ENCODE data around the gene HOXC12. TPM values are rescaled to one million over a fixed set of nuclear protein-coding genes. Genes with fewer than 3 reads are reported as not detected.

The HOXC12 gene
- total RNA-seq, 2 donors from 2014 or later: not detected

DNA sequence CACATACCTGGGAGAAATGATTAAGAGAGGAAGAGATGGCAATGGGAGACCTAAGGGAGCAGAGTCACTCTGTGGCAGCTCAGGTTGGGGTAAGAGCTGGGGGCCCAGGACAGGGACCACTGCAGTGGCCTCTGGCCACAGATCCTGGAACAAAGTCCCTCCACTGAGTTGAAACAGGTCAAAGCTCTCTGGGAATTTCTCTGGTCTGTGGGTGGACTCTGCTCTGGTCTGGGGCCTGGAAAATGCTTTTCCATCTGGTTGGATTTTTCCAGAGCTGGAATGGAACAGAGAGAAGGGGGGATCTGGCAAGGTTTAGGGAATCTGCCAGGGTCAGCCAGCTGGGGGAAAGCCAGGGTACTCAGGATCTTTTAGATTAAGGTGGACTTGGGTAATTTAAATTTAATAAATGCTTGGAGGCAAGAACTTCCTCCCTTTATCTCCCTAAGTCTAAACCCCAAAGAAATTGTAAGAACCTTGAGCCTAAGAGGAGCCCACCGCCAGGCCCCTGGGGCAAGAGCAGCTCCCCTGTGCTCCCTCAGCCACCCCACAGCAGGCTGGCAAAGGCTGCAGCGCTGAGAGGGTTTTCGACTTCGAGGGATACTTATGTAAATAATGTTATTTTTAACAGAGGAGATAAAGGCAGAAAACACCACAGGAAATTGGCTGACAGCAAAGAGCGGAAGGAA is 34.0 kb downstream of the HOXC12 start:
- ATAC-seq (replicated peaks in 1 of 2) (no peak), DNase-seq (no peak)
- Mint-ChIP-seq H3K27me3 (ENCODE audit: low read depth) (peaks cover 97% of the 10 kb centered on the region), H3K4me1 (ENCODE audit: low read depth) (peaks cover 64% of the 10 kb centered on the region), H3K4me3 (peak overlapping the region; percentile 75 to 78), H3K9me3 (no peaks in the 10 kb centered on the region), H3K27ac (no peak overlapping the region), H3K36me3 (ENCODE audit: insufficient read depth in 2 of 2) (peaks cover 0 to 1% of the 10 kb centered on the region in 2 donors)

DNA sequence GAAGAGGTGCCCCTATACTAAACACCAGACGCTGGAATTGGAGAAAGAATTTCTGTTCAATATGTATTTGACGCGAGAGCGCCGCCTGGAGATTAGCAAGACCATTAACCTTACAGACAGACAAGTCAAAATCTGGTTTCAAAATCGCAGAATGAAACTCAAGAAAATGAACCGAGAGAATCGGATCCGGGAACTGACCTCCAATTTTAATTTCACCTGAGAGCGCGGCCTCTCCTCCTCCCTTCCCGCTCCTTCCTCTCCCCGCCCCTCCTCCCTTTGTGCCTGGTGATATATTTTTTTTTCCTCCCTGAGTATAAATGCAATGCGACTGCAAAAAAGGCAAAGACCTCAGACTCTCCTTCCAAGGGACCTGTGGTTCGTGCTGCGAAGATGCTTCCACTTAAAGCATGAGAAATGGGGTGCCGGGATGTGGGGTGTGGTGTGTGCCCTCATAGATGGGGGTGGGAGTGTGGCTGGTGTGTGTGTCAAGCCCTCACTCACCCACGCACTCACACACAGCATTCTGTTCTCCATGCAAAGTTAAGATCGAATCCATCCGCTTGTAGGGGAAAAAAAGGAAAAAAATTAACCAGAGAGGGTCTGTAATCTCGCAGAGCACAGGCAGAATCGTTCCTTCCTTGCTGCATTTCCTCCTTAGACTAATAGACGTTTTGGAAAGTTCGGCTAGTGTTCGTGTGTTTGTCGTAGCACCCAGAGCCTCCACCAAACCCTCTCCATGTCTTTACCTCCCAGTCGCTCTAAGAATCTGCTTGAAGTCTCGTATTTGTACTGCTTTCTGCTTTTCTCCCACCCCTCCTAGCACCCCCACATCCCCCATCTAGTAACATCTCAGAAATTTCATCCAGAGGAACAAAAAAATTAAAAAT is 34.8 kb downstream of the HOXC12 start:
- no peak overlapping the region for H3K27ac Mint-ChIP-seq
- peaks cover 0 to 1% of the 10 kb centered on the region in 2 donors for H3K36me3 Mint-ChIP-seq (ENCODE audit: insufficient read depth in 2 of 2)
- ATAC-seq (replicated peaks in 1 of 2) (peak; percentile 13 to 21), DNase-seq (peak; percentile 34 to 51)
- peak overlapping the region; percentile 75 to 78 for H3K4me3 Mint-ChIP-seq
- H3K27me3 Mint-ChIP-seq (ENCODE audit: low read depth): peaks cover 98% of the 10 kb centered on the region
- no peaks in the 10 kb centered on the region for H3K9me3 Mint-ChIP-seq
- H3K4me1 Mint-ChIP-seq (ENCODE audit: low read depth): peaks cover 66% of the 10 kb centered on the region

DNA sequence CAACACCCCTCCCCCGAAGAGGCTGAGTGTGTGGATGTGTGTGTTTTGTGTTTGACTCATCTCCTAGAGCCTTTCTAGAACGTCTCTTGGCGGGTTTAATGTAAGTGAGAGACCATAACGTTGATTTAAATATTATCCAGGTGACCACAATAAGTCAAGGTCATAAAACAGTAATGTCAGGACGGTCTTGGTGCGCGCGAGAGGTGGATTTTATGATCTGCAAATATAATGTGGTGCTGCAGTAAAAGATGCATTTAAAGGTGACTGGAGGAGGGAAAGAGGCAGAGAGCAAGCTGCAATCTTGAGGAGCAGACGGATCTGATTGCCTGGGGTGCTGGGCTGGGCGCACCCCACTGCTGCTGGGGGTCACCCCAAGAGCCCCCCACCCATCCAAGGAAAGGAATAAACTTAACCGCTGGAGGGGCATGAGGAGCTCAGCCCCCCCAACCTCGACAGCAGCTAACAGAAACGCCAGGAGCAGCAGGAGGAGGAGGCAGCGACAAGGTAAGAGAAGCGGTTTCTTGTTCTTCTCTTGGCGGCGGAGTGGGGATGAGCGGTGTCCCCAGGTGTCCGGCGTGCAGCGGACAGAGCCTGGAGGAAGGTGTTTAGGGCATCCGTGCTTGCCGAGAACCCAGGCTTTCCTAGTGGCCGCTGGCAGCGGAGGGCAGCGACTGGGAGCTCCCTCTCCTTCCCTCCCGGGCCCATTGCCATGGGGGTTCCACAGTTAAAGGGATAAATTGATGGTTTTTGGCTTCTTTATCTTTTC is 35.8 kb downstream of the HOXC12 start:
- Mint-ChIP-seq H3K27ac (no peak overlapping the region), H3K4me1 (ENCODE audit: low read depth) (peaks cover 66% of the 10 kb centered on the region)

DNA sequence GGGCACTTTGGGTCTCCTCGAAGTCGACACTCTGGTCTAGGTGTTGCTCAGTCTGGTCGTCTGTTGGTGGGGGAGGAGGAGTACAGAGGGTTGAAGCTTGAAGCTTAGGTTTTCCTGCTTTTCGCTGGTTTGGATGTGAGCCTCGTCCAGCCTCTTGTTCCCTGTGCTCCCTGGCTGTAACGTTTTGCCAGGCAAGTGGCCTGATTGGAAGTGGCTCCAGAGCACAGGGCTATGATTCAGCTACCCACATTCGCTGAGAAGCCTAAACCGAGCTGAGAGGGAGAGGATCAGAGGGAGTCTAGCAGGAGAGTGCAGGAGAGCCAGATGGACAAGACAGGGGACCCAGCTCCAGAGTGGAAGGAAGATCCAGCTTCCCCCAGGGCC is 36.4 kb downstream of the HOXC12 start:
- Mint-ChIP-seq H3K4me3 (peak overlapping the region; percentile 15 to 31), H3K27me3 (ENCODE audit: low read depth) (peaks cover 97% of the 10 kb centered on the region), H3K36me3 (ENCODE audit: insufficient read depth in 2 of 2) (peaks cover 0 to 3% of the 10 kb centered on the region in 2 donors), H3K9me3 (no peaks in the 10 kb centered on the region), H3K4me1 (ENCODE audit: low read depth) (peaks cover 69% of the 10 kb centered on the region), H3K27ac (peak overlapping the region; percentile 40)
- ATAC-seq (replicated peaks in 1 of 2) (no peak), DNase-seq (no peak)

More for the DNA sequence above, 35.8 kb downstream of the HOXC12 start:
- H3K4me3 Mint-ChIP-seq: peak overlapping the region; percentile 60 to 78
- peaks cover under 1 to 2% of the 10 kb centered on the region in 2 donors for H3K36me3 Mint-ChIP-seq (ENCODE audit: insufficient read depth in 2 of 2)
- ATAC-seq (replicated peaks in 1 of 2): no peak
- no peak for DNase-seq
- peaks cover 97% of the 10 kb centered on the region for H3K27me3 Mint-ChIP-seq (ENCODE audit: low read depth)
- no peaks in the 10 kb centered on the region for H3K9me3 Mint-ChIP-seq

DNA sequence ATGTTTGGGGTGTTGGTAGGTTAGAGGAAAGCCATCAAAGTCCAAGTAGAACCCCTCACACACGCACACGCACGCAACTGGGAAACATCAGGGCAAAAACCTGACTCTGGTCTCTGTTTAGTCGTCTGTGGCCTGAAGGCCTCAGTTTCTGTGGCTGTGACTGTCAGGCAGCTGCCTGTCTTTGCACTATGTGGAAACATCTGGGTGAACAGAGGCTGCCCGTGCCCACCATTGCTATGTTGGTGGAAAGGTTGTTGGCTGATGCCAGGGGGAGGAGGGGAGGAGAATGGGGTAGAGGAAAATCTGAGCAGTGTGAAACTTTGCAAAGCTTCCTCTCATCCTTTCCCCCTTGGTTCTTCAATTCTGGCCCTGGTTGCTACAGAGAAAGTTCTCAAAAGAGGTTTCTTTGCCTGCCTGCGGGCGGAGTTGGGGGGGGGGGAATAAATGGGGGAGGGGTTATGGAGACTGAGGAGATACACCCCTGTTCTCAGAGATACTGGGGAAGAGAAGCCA is 37.7 kb downstream of the HOXC12 start:
- Mint-ChIP-seq H3K27ac (no peak overlapping the region), H3K4me3 (no peak overlapping the region), H3K4me1 (ENCODE audit: low read depth) (peaks cover 74% of the 10 kb centered on the region), H3K36me3 (ENCODE audit: insufficient read depth in 2 of 2) (peaks cover 0 to 3% of the 10 kb centered on the region in 2 donors), H3K27me3 (ENCODE audit: low read depth) (peaks cover 97% of the 10 kb centered on the region), H3K9me3 (no peaks in the 10 kb centered on the region)
- ATAC-seq (replicated peaks in 1 of 2) (peak in 1 of 2 donors; percentile 12), DNase-seq (no peak)

DNA sequence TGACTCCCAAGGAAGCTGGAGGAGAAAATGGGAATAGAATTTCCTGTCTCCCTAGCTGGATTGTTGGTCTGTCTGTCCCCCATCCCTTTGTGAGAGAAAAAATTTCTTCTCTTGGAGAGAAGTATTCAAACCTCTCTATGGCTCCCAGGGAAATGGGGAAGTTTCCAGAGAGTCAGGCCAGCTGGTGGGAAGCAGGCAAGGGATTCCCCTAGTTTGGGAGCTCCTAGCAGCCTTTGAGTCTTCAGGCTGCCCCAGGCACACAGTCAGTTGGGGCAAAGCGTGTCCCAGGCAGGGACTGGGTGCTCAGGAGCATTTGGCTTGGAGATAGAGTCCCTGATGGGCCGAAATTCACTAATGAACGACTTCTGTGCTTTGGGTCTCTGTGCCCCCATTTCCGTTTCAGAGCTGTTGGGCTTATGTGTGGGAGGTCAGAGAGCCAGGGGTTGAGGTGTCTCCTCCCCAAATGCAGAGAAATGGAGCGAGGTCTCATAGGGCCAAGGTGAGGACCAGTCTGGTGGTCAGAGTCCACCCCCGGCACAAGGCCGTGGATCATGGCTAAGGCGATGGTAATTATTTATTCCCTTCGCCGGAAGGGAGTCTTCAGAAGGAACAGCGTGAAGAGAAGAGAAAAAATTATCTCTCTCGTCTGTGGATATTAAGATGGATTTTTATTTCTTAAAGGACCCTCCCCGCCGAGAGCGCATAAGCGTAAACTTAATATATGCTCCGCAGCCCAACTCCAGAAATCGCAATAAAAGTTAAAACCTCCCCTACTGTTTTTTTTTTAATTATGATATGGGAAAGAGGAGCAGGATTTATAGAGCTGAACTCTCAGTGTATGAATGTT is 38.7 kb downstream of the HOXC12 start:
- peaks cover 97% of the 10 kb centered on the region for H3K27me3 Mint-ChIP-seq (ENCODE audit: low read depth)

DNA sequence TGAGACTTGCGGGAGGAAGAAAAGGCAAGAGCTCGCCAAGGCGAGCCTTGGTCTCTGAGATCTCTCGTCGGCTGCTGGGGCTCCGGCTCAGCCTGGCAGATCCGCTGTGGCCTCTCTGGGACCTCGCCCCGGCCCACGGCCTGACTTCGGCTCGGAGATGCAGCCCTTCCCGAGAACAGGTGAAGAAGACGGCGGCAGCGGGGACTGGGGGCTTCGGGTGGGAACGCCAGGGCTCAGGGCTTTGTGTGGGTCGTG is 39.2 kb downstream of the HOXC12 start:
- Mint-ChIP-seq H3K27me3 (ENCODE audit: low read depth) (peaks cover 97% of the 10 kb centered on the region), H3K4me1 (ENCODE audit: low read depth) (peaks cover 74% of the 10 kb centered on the region), H3K9me3 (no peaks in the 10 kb centered on the region), H3K27ac (peak overlapping the region; percentile 41), H3K36me3 (ENCODE audit: insufficient read depth in 2 of 2) (peaks cover 0 to 3% of the 10 kb centered on the region in 2 donors), H3K4me3 (peak overlapping the region; percentile 65 to 92)
- no peak for ATAC-seq (replicated peaks in 1 of 2)
- no peak for DNase-seq

More for the DNA sequence above, 38.7 kb downstream of the HOXC12 start:
- Mint-ChIP-seq H3K27ac (peak overlapping the region; percentile 41), H3K36me3 (ENCODE audit: insufficient read depth in 2 of 2) (peaks cover 0 to 3% of the 10 kb centered on the region in 2 donors), H3K4me3 (peak overlapping the region; percentile 65 to 92), H3K9me3 (no peaks in the 10 kb centered on the region), H3K4me1 (ENCODE audit: low read depth) (peaks cover 80% of the 10 kb centered on the region)
- no peak for ATAC-seq (replicated peaks in 1 of 2)
- no peak for DNase-seq

DNA sequence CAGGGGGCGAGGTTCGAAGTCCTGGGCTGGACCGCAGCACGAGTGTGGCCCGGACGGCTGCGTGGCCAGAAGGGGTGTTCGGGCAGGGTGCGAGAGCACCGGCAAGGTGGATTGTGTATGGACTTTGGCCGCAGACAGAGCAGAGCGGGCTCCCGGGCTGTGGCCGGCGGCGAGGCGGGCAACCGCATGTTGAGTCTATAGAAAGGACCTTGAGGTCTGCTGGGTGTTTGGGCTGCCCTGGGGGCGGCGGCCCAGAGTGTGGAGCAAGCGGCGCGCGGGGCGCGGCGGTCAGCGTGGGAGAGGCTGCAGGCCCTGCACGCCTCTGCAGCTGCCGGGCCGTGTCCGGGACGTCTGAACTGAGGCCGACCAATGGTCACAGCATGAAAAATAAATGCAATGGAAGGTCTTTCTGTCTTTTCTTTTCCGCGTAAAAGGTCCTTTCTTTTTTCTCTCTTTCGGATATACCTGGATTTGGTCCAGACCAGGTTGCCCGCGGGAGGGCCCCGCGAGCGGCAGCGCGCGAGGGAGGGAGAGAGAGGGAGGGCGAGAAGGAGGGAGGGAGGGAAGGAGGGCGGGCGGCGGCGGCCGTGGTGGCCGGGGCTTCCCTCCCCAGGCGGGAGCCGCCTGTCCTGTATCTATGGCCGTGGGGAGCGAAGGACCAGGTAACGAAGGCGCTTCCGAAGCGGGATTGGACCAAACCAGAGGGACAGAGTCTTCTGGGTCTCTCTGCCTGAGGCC is 39.7 kb downstream of the HOXC12 start:
- DNase-seq: no peak
- Mint-ChIP-seq H3K4me3 (peak overlapping the region; percentile 92 to 94), H3K36me3 (ENCODE audit: insufficient read depth in 2 of 2) (peaks cover 0 to 3% of the 10 kb centered on the region in 2 donors), H3K27ac (peak overlapping the region; percentile 41), H3K9me3 (no peaks in the 10 kb centered on the region), H3K27me3 (ENCODE audit: low read depth) (peaks cover 97% of the 10 kb centered on the region), H3K4me1 (ENCODE audit: low read depth) (peaks cover 69% of the 10 kb centered on the region)
- ATAC-seq (replicated peaks in 1 of 2): no peak

DNA sequence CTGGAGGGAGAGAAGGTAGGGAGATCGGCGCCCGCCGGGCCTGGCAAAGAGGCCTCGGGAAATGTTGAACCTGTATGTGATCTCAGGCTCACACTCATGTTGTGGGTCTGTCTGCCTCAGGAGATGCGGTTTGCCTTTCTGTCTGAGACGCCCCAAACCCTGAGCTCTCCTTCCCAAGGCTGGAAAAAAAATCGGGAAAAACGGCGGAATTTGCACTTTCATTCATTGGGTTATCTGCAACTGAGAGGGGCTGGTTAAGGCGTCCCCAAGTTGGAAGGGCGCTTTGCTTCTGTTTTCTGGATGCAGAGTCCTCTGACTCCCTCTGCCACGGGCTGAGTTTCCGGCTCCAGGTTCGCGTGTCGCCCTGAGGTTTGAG is 40.3 kb downstream of the HOXC12 start:
- Mint-ChIP-seq H3K27me3 (ENCODE audit: low read depth) (peaks cover 95% of the 10 kb centered on the region), H3K4me1 (ENCODE audit: low read depth) (peaks cover 64% of the 10 kb centered on the region), H3K27ac (peak overlapping the region; percentile 15), H3K36me3 (ENCODE audit: insufficient read depth in 2 of 2) (peaks cover 0 to 3% of the 10 kb centered on the region in 2 donors), H3K4me3 (peak overlapping the region; percentile 92 to 94), H3K9me3 (no peaks in the 10 kb centered on the region)
- ATAC-seq (replicated peaks in 1 of 2) (no peak), DNase-seq (peak in 1 of 2 donors; percentile 39)

DNA sequence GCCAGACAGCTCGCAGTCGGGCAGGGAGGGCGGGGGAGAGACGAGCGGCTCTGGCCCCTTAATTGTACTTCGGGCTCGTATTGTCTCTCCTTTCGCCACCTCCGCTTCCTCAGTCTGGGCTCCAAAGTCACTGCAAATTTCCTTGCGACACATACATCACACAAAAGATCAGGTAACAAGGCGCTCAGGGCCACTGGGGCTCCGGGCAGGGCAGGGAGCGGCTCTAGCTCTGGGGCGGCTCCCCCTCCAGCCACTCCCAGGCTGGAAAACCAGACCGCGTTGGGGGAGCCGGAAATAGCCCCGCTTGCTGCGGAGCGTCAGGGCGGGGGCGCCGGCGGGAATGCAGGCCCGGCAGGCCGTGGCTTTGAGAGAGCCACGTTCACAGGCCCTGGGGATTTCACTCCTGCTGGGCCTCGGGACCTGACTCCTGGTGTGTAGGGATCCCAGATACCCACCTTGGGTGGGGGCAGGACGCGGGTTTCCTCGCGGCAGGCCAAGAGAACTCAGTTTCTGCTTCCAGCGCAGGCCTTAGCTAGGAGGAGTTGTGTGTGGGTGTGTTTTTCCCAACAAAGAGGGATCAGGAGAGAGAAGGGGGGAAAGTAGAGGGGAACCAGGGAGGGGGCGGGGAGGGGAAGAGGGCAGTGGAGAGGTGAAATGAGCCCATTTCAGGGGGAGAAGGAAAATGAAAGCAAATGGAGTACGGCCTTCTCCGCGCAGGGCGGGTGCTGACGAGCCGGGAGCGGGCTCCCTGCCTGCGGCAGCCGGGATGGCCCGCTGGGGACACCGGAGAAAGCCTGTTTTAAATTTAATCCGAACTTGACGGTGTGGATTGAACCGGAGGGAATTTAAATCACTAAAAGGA is 40.9 kb downstream of the HOXC12 start:
- peak; percentile 35 to 37 for DNase-seq
- H3K27ac Mint-ChIP-seq: peak overlapping the region; percentile 63
- H3K9me3 Mint-ChIP-seq: no peaks in the 10 kb centered on the region
- H3K27me3 Mint-ChIP-seq (ENCODE audit: low read depth): peaks cover 90% of the 10 kb centered on the region
- H3K4me1 Mint-ChIP-seq (ENCODE audit: low read depth): peaks cover 58% of the 10 kb centered on the region
- peak; percentile 36 to 38 for ATAC-seq (replicated peaks in 1 of 2)
- peaks cover 0 to 3% of the 10 kb centered on the region in 2 donors for H3K36me3 Mint-ChIP-seq (ENCODE audit: insufficient read depth in 2 of 2)
- H3K4me3 Mint-ChIP-seq: peak overlapping the region; percentile 92 to 94
